DMS153 treated with DMSO at 0.1 percent for 48 hours (cell line): ENCODE data around the gene C2orf92.
"Not testable (repeated sequence)": the region's sequence is repeated elsewhere in the genome, so short reads cannot be mapped to it uniquely, and the experiment has no call there.

Source experiments
- DNase-seq: peaks from one replicate; lab custom pipeline; 2025; ENCODE audit not compliant: unreplicated experiment; lab: John Stamatoyannopoulos, UW

The C2orf92 gene

DNA sequence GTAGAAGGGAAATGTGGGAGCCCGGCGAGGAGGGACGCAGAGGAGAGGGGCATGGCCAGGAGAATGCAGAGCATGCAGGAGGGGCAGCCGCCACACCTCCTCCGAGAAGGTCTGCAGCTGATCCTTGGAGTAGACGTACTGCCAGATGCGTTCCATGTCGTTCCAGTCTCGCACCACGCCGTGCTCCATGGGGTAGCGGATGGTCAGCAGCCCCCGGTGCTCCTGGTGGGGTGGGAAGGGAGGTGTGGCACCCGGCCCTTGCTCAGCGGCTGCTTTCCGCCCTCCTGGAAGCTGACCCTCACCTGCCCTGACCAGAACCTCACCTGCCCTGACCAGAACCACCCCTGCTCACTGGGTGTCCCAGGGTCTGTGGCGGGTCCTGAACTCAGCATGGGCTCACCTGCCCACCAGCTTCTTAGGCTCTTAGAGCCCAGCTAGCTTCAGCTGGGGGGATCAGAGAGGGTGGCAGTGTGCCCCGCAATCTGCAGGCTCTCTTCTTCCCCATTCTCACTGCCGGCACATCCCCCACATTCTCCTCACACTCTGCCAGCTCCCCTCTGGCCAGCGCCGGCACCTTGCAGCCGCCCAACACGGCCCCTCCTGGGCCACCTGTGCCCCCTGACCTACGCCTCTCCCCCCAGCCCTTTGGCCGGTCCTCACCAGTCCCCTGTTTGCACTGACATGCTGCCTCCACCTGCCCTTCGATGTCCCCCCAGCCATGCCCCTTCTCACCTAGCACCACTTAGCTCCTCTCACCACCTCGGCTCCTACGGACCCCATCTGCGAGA lies 10.1 kb upstream of the C2orf92 start:
- DNase-seq: no peak

DNA sequence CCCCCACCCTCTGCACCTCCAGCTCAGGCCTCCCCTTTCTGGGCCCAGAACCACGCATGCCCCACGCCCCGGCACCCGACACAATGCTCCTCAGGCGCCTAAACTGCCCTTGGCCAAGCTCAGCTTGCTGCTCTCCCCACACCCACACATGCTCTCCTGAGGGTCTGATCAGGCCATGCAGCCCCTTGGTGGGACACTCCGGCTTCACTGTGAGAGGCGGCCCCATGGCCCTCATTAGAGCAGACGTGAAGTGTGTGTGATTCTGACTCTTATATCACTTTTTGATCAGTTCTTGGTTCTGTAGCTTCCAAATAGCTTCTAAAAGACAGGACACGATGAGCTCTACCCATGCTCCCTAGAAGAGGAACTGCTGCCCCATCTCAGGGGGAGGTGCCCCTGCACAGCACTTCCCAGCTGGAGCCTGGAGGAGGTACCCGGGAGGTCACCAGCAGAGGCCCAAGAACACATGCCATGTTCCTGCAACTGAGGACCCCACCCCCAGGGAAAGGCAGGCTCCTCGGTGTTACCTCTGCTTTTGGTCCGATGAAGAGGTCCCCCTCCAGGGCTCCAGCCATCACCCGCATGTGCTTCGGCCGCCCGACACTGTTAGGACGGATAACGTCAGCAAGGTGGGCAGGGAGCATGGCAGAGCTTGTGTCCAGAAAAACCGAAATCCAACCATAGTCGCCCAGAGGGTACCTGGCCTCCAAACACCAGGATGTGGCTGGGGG lies 9.3 kb upstream of the C2orf92 start:
- DNase-seq: no peak

DNA sequence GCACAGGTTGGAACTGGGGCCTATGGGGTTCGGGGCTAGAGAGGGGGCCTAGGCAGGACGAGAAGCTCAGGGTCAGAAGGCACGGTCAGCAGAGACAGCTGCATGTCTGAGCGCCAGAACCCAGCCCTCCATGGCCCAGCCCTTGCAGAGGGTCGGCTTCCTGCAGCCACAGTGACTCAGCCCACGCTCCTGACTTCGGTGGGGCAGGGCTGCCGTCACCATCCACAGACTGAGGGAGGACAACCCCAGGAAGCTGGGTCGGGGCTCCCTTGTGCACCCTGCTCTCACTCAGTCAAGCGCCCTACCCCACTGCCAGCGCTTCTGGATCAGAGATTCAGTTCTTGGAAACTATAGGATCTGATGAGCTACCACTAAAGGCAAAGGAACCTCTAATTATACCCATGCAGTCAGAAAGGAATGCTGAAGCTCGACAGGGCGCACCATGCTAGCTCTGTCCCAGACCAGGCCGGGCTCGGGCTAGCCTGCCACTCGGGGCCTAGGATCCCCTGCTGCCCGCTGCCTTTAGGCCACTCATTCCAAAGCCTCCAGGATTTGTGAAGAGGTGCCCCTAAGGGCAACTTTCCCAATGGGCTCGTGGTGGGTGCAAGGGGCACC lies 8.6 kb upstream of the C2orf92 start:
- no peak for DNase-seq

DNA sequence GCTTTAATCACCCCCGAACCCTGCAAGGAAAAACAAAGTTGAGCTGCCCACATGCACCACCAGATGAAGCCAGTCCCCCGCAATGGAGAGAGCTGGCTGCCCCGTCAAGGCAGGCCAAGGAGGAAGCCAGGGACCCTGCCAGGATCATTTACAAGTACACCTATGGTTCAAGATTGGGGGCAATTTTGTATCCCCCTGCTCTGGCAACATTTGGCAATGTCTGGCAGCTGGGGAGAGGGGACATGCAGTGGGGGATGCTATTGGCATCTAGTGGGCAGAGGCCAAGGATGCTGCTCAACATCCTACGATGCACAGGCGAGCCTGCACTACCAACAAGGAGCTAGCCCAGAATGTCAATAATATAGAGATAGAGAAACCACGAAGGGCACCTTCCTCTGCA lies 7.6 kb upstream of the C2orf92 start:
- no peak for DNase-seq

DNA sequence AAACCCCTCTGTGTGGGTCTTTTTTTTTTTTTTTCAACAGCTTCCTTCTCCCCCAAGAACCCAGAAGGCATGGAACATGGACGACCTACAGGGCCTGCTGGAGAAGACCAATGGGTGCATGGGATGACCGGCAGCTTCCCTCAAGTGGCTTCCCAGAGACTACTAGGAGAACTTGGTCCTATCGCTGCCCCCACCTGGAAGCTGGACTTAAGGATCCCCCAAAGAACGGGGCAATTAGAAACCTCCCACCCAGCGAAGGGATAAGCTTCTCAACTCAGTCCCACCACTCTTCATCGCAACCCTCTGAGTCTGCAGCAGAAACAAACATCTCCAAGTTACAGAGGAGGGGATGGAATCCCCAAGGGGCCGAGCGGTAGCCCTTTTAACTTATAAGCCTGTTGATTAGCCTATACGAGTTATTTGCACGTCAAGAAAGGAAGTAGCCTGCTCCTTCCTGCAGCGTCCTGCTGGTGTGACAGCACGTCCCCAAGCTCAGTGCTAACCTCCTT lies 7.1 kb upstream of the C2orf92 start:
- DNase-seq: no peak

DNA sequence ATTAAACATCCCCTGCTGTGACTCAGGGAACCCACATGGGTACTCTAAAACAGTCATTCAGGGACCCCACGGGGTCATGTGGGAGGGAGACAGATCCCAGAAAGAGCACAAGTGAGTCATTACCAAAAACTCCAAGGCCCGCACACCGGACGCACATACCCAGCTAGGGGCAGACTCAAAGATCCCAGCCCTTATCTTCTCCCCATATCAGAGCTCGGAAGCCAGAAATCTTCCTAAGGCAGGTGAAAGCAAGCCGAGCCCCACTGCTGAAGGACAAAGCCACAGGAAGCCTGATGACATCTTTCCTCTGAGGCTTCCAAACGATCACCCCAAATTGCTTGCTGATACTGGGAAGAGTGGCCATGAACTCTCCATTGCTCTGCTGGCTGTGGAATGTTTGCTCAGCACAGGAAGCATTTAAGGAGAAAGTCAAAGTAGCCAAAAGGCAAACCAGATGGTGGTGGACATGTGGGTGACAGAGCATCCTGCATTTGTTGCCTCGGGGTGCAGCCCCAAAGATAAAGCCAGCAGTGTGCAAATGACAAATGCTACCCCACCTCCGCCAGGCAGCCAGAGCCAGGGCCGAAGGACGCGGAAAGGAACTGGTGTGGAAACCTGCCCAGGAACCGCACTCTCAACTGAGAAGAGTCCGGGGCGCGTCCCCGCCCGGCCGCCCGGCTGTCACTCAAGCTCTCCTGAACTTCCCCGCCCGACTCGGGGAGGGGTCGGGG lies 6.5 kb upstream of the C2orf92 start:
- peak; percentile 20 for DNase-seq

DNA sequence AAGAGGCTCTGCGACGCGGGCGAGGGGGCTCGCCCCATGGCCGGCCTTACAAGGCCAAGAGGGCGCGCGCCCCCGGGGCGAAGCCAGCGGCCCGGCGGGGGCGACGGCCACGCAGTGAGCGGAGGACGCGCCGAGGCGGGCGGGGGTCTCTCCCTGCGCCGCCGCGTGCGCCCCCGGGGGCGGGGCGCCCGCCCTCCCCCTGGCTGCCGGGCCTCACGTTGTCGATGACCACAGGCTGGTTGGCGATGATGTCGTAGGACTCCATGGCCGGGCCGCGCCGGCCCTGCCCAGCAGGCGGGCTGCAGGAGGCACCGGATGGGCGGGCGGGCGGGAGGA lies 5.9 kb upstream of the C2orf92 start:
- no peak for DNase-seq

DNA sequence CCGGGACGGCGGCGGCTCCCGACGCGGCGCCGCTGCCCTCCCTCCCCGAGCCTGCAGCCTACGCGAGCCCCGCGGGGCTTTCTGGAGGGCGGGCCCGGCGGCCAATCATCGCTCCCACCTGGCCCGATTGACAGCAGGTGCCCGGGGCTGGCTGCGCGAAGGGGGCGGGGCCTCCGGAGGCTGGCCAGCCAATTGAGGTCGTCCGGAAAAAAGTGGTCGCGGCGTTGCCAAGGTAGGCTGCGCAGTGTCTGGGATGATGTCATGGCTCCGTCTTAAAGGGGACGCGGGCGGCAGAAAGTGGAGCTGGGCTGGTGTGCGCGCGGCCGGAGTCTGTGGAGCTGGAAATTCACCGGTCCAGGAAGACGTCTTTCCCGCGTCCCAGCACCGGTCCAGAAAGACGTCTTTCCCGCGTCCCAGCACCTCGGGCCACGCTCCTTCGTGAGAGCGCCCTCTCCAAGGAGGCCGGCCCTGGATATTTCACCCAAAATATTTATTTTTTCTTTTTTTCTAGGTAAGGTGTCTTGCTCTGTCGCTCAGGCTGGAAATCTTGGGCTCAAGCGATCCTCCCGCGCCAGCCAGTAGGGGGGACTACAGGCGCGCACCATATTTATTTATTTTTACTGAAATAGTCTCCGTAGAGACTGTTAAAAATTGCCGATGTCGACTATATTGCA lies 5.4 kb upstream of the C2orf92 start, which contains the start of gene ACTR1B:
TSS of gene ACTR1B (minus strand) at position 83 of the 674 bp plus-strand sequence. CDS start 154 bp downstream, outside the sequence.
- peak; percentile 99 for DNase-seq

DNA sequence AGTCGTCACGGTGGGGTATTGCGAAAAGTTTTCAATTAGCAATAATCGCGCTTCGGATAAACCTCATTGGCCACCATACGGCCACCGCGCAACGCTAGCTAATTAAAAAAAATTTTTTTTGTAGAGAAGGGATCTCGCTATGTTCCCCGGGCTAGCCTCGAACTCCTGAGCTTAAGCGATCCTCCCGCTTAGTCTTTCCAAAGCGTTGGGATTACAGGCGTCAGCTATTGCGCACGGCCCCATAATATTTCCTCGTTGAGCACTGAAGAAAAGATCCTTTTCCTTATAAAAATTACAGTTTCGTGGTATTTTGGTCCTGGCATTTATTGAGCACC lies 4.9 kb upstream of the C2orf92 start:
- DNase-seq: no peak

DNA sequence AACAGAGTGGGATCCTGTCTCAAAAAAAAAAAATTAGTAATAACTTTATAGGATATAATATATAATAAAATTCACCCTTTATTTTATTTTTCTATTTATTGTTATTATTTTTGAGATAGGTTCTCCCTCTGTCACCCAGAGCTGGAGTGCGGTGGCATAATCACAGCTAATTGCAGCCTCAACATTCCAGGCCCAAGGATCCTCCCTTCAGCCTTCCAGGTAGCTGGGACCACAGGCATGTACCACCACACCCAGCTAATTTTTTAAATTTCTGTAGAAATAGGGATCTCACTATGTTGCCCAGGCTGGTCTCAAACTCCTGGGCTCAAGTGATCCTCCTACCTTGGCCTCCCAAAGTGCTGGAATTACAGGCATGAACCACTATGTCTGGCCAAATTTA lies 958 bp downstream of the C2orf92 start:
- DNase-seq: no peak

DNA sequence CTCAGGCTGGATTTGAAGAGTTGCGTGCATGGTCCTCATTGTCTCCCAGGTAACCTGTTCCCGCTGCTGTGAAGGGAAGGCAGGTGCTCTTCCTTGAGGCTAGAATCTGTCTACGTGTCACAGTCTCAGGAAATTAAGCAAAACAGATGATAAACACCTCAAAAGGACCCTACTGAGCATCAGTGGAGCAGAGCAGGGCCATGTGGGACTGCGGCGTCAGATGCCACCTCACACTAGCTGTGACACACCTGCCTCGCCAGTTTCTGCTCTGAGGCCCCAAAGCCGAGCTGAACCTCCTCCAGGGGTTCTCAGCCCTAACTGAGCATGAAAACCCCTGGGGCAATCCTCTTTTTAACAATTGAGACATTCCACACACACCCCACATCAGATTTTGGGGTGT lies 2.0 kb downstream of the C2orf92 start:
- DNase-seq: no peak

DNA sequence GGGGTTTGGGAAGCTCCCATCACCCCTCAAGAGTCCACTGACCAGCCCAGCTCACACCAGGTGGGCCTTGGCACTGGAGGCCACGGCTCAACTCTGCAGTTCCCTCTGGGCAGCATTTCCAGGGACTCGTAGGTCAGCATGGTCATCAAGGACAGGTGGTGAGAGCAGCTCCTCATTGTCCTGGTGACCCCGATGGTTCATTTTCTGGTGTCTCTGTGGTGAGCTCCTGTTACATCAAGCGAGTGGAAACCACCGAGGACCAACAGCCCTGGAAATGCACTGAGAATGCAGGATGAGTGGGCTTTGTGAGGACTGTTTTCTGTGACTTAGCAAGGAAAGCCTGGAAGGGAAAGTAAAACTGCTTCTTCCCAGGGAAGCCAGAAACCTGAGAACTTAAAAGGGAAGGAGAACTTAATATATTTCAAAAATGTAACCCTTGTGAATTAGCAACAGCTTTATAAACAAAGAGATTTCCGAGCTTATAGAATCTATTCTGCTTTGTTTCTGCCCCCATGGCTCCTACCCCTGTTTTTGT lies 3.2 kb downstream of the C2orf92 start:
- not testable (repeated sequence) for DNase-seq

DNA sequence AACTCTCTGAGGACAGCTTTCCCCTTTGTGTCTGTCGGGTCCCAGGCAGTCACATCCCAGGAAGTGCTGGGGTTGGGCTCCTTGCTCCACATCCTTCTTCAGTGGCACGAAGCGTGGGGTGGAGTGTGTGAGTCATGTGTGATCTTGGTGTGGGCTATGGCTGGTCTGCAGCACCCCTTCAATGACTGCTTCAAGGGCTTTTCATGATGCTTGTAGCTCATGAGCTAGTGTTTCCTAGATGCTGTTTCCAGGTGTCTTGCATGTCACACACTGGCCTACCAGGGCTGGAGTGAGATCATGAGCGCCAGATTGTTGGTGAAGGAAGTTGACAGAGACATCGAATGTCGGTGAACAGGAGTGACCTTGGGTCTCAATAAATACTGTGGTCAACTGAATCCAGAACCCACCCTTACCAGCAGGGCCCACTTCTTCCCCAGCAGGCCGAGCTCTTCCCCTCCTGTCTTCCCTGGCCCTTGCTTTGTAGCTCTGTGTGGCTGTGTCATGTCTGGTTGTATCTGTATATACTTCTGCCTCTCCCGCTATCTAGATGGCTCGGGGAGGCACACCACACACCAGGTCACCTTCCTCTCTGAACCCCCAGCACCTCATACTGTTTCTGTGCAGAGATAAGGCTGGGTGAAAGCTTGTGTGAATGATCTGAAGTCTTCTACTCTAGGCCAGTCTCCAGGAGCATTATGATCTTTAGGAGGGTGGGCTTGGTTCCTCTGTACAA lies 3.8 kb downstream of the C2orf92 start:
- DNase-seq: no peak

DNA sequence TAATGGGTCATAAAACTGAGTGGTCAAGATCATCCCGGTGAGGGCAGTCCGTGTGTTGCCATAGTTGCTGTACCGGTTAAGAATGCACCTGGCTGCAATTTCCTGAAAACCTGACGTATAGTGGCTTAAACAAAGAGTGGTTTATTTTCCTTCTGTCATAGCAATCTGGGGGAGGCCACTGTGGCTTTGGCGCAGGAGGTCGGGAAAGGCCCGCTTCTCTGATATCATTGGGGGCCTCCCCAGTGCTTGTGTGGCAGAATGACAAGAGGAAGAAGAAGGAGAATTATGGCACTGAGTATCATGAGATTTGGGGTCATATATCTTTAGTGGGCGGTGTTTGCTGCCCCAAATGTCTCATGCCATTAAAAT lies 4.4 kb downstream of the C2orf92 start:
- no peak for DNase-seq

DNA sequence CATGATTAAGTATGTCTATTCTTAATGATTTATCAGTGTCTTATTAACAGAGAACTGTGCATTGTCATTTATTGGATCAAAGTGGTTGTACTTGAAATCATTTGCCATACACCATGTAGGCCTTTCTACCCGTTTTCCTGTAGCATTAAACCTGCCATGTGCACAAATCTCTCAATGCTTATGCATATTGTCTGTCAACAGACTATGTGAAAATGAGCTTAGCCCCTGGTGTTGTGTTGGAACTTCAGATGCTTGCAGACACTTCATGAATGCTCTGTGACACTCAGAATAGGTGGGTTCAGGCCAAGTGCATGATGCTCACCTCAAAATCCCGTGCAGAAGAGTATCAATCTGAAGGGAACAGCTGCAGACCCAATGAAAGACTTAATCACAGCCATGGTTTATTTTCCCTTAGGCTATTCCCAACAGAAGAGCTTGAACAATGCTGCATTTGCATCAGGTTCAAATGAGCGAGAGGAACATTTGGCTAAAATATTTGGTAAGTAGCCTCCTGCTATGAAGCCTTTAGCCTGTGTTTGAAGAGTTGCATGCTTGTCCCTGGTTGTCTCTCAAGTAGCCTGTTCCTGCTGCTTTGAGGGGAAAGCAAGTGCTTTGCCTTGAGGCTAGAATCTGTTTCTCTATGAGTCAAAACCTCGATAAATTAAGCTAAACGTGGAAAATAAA lies 6.1 kb downstream of the C2orf92 start:
- DNase-seq: no peak

DNA sequence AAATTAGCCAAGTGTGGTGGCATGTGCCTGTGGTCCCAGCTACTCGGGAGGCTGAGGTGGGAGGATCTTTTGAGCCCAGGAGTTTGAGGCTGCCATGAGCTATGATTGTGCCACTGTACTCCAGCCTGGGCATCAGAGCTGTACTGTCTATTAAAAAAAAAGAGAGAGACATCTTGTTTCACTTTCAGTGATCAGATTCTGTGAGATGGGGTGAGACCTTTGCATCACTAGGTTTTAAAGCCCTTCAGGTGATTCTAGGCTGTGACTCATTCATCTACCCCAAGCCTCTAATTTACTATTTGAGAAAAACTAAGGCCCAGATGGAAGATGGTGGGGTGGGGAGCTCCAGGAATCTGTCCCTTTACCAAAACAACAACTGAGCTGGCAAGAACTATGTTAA lies 7.1 kb downstream of the C2orf92 start:
- no peak for DNase-seq

DNA sequence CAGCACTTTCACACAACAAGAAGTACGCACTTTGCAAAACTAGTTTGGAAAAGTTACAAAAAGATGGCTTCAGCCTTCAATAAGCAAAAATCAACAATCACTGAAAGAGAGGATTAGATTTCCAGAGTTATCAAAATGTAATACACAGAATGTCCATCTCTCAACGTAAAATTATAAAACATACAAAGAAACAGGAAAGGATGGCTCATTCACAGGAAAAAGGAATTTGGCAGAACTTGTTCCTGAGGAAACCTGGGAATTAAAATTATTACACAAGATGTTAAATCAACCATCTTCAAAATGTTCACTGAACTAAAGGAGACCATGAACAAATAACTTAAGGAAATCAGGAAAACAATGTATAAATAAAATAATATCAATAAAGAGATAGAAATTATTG lies 8.0 kb downstream of the C2orf92 start:
- DNase-seq: no peak

DNA sequence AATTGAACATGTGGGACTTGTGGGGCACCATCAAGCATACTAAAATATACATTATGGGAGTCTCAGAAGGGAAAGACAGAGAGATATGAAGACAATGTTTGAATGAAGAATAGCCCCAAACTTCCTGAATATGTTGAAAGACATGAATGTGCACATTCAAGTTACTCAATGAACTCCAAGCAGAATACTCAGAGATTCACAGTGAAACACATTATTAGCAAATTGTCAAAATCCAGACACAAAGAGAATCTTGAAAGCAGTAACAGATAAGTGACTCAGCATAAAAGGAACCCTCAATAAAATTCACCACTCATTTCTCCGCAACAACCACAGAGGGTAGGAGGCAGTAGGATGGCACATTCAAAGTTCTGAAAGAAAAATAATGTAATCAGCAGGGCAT lies 8.8 kb downstream of the C2orf92 start:
- DNase-seq: no peak

DNA sequence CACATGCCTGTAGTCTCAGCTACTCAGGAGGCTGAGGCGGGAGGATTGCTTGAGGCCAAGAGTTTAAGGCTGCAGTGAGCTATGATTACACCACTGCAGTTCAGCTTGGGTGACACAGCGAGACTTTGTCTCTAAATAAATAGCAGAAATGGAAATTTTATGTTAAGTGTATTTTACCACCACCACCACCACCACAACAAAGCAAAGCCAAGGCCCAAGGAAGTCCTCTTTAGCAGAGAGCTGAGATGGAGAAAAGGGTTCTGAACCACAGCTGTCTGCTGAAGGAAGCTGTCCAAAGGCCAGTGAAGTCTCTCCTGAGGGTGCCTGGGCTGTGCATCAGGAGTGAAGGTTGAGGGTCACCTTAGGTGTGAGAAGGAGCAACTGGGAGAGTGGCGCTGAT lies 17.7 kb downstream of the C2orf92 start:
- DNase-seq: not testable (repeated sequence)
